Measurements from ENCODE around the gene MCF2L.

The MCF2L gene

DNA sequence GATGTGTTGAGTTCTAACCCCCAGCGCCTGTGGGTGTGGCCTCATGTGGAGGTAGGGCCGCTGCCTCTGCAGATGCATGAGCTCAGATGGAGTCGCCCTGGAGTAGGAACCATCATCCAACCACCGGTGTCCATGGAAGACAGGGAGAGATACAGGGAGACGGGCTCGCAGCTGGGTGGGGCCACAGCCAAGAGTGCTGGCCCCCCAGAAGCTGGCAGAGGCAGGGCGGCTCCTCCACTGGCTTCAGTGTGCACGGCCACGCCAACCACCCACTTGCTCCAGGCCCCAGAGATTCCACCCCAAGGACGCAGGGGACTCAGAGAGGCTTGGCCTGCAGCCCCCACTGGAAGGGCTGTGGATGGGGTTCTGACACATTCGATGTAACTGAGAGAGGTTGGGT lies 5.4 kb upstream of the MCF2L start:
- FAIRE-seq: no peak

GRCh38 chr13:112964971-112965492 lies 4.0 kb upstream of the MCF2L start:
- FAIRE-seq: no peak

DNA sequence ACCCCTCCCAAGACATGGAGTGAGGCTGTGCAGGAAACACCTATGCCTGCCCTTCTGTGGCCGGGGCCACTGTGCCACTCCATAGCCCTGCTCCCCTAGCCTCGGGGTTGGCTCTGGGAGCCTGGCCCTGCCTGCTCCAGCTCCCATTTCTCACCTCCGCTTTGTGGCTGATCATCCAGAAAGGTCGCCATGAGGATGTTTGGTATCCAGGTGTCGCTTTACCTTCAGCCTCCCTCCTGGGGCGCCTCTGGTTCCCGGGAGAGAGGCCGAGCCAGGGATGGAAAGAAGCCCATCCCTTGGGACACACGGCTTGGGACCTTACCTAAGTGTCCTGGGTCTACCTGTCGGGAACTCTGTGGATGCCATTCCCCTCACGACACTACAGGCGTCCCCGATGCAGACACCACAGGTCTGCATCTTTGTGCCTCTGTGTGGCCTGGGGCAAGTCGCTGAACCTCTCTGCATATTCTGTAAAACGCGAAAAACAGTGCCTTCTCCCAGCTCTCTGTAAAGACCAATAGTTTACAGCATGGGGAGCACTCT lies 3.4 kb upstream of the MCF2L start:
- FAIRE-seq: no peak

DNA sequence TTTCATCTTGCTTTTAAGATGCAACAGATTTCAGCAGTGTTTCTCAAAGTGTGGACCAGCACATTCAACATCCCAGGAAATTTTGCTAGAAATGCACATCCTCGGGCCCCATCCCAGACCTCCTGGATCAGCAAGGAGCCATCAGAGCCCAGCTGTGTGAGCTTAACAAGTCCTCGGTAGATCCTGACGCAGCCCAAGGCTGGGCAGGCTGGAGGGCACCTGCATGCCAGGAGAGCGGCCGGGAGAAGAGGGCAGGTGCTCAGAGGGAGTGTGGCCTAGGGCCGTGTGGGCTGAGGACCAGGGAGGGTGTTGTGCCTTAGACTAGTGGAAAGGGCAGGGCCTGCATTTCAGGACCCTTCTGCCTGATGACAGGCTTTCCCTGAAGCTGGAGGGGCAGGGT lies 2.2 kb upstream of the MCF2L start:
- no peak for FAIRE-seq

GRCh38 chr13:112967686-112968379 lies 1.2 kb upstream of the MCF2L start:
- FAIRE-seq: no peak

- FAIRE-seq: no peak
Measured at GRCh38 chr13:112968380-112968909, 569 bp upstream of the MCF2L start.

GRCh38 chr13:112969692-112970338 lies 801 bp downstream of the MCF2L start:
- no peak for FAIRE-seq

DNA sequence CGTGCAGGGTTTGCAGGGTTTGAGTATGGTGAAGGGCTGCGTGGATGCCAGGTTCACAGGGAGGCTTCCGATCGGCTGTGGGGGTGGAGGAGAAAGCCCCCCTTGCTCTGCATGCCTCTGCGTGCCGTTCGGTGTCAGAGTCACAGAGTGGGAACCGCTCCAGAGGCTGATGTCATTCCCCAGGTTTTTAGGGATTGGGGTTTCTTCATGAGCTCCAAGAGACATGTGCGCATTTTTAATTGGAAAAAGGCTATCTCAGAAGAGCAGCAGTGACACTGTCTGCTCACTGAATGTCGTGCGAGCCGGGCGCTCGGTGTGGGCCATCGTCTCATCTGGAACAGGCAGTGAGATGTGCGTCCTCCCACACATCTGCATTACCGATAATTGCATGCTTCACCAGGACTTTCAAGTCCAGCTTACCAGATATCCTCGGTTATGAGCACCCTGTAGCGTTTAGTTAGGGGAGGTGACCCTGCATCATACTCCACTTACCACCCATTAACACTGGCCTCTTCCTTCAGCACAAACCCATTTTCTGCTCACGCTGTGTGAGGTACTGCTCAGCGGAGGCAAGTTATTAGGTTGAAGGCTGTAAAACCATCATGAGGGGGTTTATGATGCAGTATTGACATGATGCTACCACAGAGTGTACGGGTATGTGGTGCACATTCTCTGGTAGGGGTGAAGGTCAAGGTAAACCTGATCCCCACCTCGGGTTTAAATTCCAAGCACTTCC lies 1.7 kb downstream of the MCF2L start:
- no peak for FAIRE-seq

GRCh38 chr13:112971288-112971643 lies 2.3 kb downstream of the MCF2L start:
- FAIRE-seq: no peak

GRCh38 chr13:112972258-112972657 lies 3.2 kb downstream of the MCF2L start:
- FAIRE-seq: no peak

DNA sequence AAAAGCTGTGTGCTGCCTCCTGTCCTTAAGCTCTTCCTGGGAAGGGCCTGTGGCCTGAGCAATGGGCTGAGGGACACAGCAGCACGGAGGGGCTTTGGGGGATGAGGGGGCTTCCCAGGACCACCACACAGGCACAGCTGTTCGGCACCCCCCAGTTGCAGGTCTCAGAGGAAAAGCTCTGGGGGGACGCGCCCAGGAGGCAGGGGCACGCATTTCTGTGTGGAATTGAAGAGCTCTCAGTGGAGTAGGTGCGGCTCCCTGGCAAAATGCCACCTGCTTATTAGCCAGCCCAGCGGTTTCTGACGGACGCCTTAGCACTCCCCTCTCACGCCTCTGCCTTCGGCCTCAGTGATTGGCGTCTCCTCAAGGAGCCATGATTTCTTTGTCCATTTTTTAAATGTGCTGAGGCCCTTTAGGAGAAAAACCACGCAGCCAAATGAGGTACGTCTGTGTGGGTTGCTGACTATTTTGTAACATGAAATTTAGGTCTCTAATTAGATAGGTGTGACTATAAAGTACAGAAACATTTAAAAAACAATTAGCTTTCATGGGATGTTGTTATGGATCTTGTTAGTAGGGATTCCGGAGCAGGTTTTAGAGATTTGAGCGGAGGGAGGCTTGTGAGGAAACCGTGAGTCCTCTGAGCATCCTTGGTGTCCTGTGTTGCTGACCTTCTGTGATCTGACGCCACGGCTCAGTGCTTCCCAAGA lies 4.0 kb downstream of the MCF2L start:
- no peak for FAIRE-seq

DNA sequence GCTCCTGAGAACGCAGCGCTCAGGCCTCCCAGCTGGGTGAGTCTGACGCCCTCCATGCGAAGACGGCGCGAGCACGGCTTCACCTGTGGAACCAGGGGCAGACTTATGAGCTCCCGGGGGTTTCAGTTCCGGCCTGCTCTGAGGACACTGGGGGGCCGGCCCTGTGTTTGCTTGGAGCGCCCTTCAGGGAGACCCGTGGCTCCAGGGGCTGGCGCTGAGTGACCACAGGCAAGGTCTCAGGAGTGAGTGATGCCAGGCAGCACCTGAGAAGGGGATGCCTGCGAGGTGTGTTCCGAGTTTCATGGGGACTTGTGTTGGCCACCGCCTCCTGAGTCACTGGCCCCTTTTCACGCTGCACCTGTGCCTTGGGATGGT lies 4.5 kb downstream of the MCF2L start:
- no peak for FAIRE-seq

- no peak for FAIRE-seq
Measured at GRCh38 chr13:112974125-112974524, 5.1 kb downstream of the MCF2L start.

DNA sequence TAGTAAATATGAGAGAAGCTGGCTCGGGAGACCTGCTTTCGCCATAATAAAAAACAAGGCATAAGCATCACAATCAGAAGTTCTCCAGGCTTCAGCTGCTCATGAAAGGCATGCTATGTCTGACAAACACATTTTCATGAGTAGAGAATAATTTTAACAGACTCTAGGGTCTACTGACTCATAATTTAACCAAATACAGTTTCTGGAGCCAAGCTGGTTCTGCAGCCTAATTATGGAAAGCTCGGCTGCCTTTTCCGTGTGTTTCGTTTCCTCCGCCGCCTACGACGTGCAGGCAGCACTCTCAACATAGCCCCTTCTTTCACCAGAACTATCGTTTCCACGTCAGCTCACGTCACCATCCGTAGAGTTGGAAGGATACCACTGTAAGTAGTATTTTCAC lies 5.7 kb downstream of the MCF2L start:
- no peak for FAIRE-seq

GRCh38 chr13:112975401-112975939 lies 6.5 kb downstream of the MCF2L start:
- no peak for FAIRE-seq

DNA sequence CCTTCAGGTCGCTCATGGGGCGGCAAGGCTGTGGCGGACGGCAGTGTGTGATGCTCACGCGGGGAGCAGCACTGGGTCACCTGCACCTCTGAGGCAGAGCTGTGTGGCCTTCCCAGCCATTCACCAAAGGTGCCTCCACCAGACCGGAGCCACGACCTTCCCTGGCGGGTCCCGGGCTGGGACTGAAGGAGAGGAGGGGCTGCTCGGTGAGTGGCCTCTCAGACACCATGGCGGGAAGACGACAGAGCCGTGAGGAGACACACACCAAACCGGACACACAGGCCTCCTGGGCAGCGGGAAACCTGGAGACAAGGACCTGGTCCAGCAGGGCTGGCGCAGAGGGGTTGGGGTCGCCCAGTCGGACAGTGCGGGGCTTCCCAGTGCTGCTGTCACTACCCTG lies 7.5 kb downstream of the MCF2L start:
- no peak for FAIRE-seq

DNA sequence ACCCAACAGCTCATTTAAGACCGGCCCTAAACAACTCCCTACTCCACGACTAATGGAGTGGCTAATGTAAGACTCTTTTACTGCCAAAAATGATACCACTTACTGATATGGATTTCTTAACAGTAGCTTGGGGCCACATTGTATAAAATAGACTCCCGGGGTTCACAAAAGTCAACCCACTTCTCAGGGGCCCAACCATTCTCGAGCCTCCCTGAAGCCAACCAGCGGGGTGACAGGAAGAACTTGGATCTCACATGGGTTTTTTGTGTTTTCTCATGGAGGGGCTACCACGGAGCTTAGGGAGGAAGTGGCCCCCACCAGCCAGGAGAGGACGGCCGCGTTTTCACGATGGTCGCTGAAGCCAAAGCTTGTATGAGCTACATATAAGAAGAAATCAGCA lies 8.1 kb downstream of the MCF2L start:
- FAIRE-seq: no peak

GRCh38 chr13:112977525-112977924 lies 8.5 kb downstream of the MCF2L start:
- FAIRE-seq: no peak

GRCh38 chr13:112978561-112979405 lies 9.8 kb downstream of the MCF2L start:
- no peak for FAIRE-seq

GRCh38 chr13:112979406-112979902 lies 10.4 kb downstream of the MCF2L start:
- no peak for FAIRE-seq

DNA sequence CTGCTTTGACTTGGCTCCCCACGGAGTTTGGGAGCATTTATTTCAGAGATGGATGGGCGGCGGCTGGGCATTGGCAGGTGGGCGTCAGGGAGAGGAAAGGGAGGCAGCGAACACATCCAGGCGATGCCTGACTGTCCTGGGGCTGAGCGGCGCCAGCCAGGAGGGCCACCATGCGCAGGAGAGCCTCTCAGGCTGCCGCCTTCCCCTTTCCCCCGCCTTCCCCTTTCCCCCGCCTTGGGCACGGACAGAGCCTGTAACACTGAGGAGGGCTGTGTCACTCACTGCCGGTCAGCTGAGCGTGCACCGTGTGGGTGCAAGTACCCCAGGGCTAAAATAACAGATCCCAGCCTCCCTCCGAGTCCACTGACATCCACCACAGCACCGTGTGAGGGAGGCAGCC lies 11.4 kb downstream of the MCF2L start:
- FAIRE-seq: no peak
